ENCODE measurements around the gene CMPK1.

- TF ChIP-seq CTCF (IDR thresholded peaks at IDR 0.05): no peak
- TF ChIP-seq GABPB1 (CRISPR knock-in tag; IDR thresholded peaks at IDR 0.05): no peak
- no peak for TF ChIP-seq TCF7 (CRISPR knock-in tag; IDR thresholded peaks at IDR 0.05; ENCODE audit: low read depth)
- no peak for TF ChIP-seq ZNF138 (CRISPR knock-in tag; conservative IDR thresholded peaks at IDR 0.05)
- no peak for TF ChIP-seq USF1 (CRISPR knock-in tag; IDR thresholded peaks at IDR 0.05)
- no peak for TF ChIP-seq ESRRA (CRISPR knock-in tag; IDR thresholded peaks at IDR 0.05; ENCODE audit: borderline replicate concordance)
- no peak for TF ChIP-seq ZSCAN18 (CRISPR knock-in tag; IDR thresholded peaks at IDR 0.05)
- no peak for TF ChIP-seq ZBTB21 (CRISPR knock-in tag; IDR thresholded peaks at IDR 0.05; ENCODE audit: borderline replicate concordance)
- TF ChIP-seq E2F1 (CRISPR knock-in tag; IDR thresholded peaks at IDR 0.05): no peak
- no peak for TF ChIP-seq ATF2 (CRISPR knock-in tag; IDR thresholded peaks at IDR 0.05; ENCODE audit: borderline replicate concordance, low read depth)
- TF ChIP-seq TEAD4 (CRISPR knock-in tag; IDR thresholded peaks at IDR 0.05): no peak
- TF ChIP-seq PREB (CRISPR knock-in tag; IDR thresholded peaks at IDR 0.05; ENCODE audit: borderline replicate concordance): no peak
- no peak for TF ChIP-seq NR1H2 (CRISPR knock-in tag; IDR thresholded peaks at IDR 0.05)
Observed at GRCh38 chr1:47420547-47420946, 87.0 kb downstream of the CMPK1 start.

All from WTC11 (cell line).